Upper lobe of left lung (tissue), 6 donors: Measurements from ENCODE around the gene SLC4A4. TPM values are rescaled to one million over a fixed set of nuclear protein-coding genes. Genes with fewer than 3 reads are reported as not detected.

Experiments used
- ATAC-seq, 2 donors: fragments of 200-7000 bp; cut with Tn5 transposase; one replicate each; pipeline ENCODE4 v1.9.1; 2022; ENCODE audit warnings: mild to moderate bottlenecking in 2 of 2, moderate library complexity in 2 of 2; ENCODE audit not compliant: low FRiP score in 2 of 2
- DNase-seq, 2 donors: peaks; one replicate each; pipeline ENCODE4 v3.0.0-alpha.2; 2019 to 2020
- H3K27ac ChIP-seq, 4 donors: fragments of 200-600 bp; sonication (generic); one replicate each; pipeline ENCODE4 v1.5.1; 2016 to 2019
- H3K27me3 ChIP-seq, 4 donors: fragments of 200-600 bp; sonication (generic); one replicate each; pipeline ENCODE4 v1.5.1; 2017 to 2019
- H3K36me3 ChIP-seq, 4 donors: fragments of 200-600 bp; sonication (generic); one replicate each; pipeline ENCODE4 v1.5.1; 2016 to 2019
- H3K4me1 ChIP-seq, 4 donors: fragments of 200-600 bp; sonication (generic); one replicate each; pipeline ENCODE4 v1.5.1; 2018 to 2019
- H3K4me3 ChIP-seq, 4 donors: fragments of 200-600 bp; sonication (generic); one replicate each; pipeline ENCODE4 v1.5.1; 2017 to 2019; ENCODE audit warnings: mild to moderate bottlenecking in 2 of 4, moderate library complexity in 1 of 4
- H3K9me3 ChIP-seq, 4 donors: fragments of 200-600 bp; sonication (generic); one replicate each; pipeline ENCODE4 v1.5.1; 2018 to 2019
- CTCF ChIP-seq, 6 experiments: fragments of 450-650 bp in 4 of 6; fragments of 200-600 bp in 2 of 6; sonication (generic) in 2 of 6; IDR thresholded peaks; one replicate each; pipeline ENCODE4 v1.5.1; 2016 to 2019; ENCODE audit warnings: antibody characterized with exemption in 6 of 6
- EP300 ChIP-seq, 4 donors: sonication (generic); formaldehyde crosslinking; IDR thresholded peaks; one replicate each; pipeline ENCODE4 v1.5.1; 2017; ENCODE audit warnings: antibody characterized with exemption in 4 of 4, control low read depth in 2 of 4
- POLR2A ChIP-seq, 4 donors: fragments of 450-650 bp; IDR thresholded peaks; one replicate each; pipeline ENCODE4 v1.5.1; 2016 to 2017; ENCODE audit warnings: antibody characterized with exemption in 4 of 4, mild to moderate bottlenecking in 2 of 4
- POLR2AphosphoS5 ChIP-seq, 2 donors: sonication (generic); formaldehyde crosslinking; IDR thresholded peaks; one replicate each; pipeline ENCODE4 v1.5.1; 2017; ENCODE audit warnings: antibody characterized with exemption in 2 of 2
- WGBS, 2 donors: methylation state at CpG; one replicate each; pipeline ENCODE4 v1.1.5; 2017 to 2018; 5-methylcytosine and 5-hydroxymethylcytosine counted together
- total RNA-seq, 6 donors: library from RNA; depleted of rRNA in 4 of 6; stranded (reverse); fragments of >200 nt in 4 of 6; gene quantifications; one replicate each; pipeline versions ENCODE4 v1.1.0 to v1.2.1, GENCODE V29; 2016 to 2021
- donor health status: DM: no; HTN: no; CAD: no; lungs with moderate emphysema.
- donor health status: DM: no; HTN: yes; CAD: no; lungs with severe emphysema.

Gene SLC4A4
- total RNA-seq, 6 donors from 2014 or later, result 9.2 to 31.4 (median 21.1) TPM

- no peak overlapping the region for H3K4me3 ChIP-seq
- ATAC-seq, result no peak
- H3K9me3 ChIP-seq, result no peaks in the 10 kb centered on the region
- no peaks in the 10 kb centered on the region for H3K4me1 ChIP-seq
- H3K27me3 ChIP-seq, result no peaks in the 10 kb centered on the region
- no peaks in the 10 kb centered on the region for H3K36me3 ChIP-seq
- no peak for DNase-seq
- WGBS, 2 donors, result 93 to 95% methylated on average over 2 of the region's 2 CpGs
- H3K27ac ChIP-seq, result no peak overlapping the region
- no peak for TF ChIP-seq POLR2AphosphoS5 (IDR thresholded peaks at IDR 0.05)
Observed at GRCh38 chr4:71474731-71475130, 135.9 kb downstream of the SLC4A4 start.

GRCh38 chr4:71476240-71476639, 137.4 kb downstream of the SLC4A4 start:
- 72 to 78% methylated on average over 3 of the region's 3 CpGs for WGBS, 2 donors
- DNase-seq (no peak), ATAC-seq (no peak)
- Histone ChIP-seq H3K9me3 (no peaks in the 10 kb centered on the region), H3K4me3 (no peak overlapping the region), H3K36me3 (no peaks in the 10 kb centered on the region), H3K4me1 (no peaks in the 10 kb centered on the region), H3K27ac (no peak overlapping the region), H3K27me3 (no peaks in the 10 kb centered on the region)
- TF ChIP-seq EP300 (IDR thresholded peaks at IDR 0.05) (no peak), POLR2AphosphoS5 (IDR thresholded peaks at IDR 0.05) (no peak), POLR2A (IDR thresholded peaks at IDR 0.05) (no peak), CTCF (IDR thresholded peaks at IDR 0.05) (no peak)

- no peak overlapping the region for H3K27ac ChIP-seq
- H3K36me3 ChIP-seq, result no peaks in the 10 kb centered on the region
- H3K9me3 ChIP-seq, result no peaks in the 10 kb centered on the region
- ATAC-seq (no peak), DNase-seq (no peak)
- no peaks in the 10 kb centered on the region for H3K4me1 ChIP-seq
- H3K27me3 ChIP-seq, result no peaks in the 10 kb centered on the region
- no peak overlapping the region for H3K4me3 ChIP-seq
- WGBS, 2 donors, result 63 to 65% methylated on average over 4 of the region's 4 CpGs
- TF ChIP-seq CTCF (IDR thresholded peaks at IDR 0.05), result no peak
- TF ChIP-seq POLR2A (IDR thresholded peaks at IDR 0.05), result no peak
- TF ChIP-seq POLR2AphosphoS5 (IDR thresholded peaks at IDR 0.05), result no peak
- no peak for TF ChIP-seq EP300 (IDR thresholded peaks at IDR 0.05)
Observed at GRCh38 chr4:71486550-71487343, 147.9 kb downstream of the SLC4A4 start.

- Histone ChIP-seq H3K9me3 (no peaks in the 10 kb centered on the region), H3K36me3 (no peaks in the 10 kb centered on the region), H3K4me3 (no peak overlapping the region), H3K4me1 (no peaks in the 10 kb centered on the region), H3K27me3 (no peaks in the 10 kb centered on the region), H3K27ac (no peak overlapping the region)
- TF ChIP-seq CTCF (IDR thresholded peaks at IDR 0.05), result no peak
- no peak for TF ChIP-seq EP300 (IDR thresholded peaks at IDR 0.05)
- TF ChIP-seq POLR2AphosphoS5 (IDR thresholded peaks at IDR 0.05), result no peak
- no peak for TF ChIP-seq POLR2A (IDR thresholded peaks at IDR 0.05)
- WGBS, 2 donors, result 69 to 70% methylated on average over 4 of the region's 4 CpGs
- no peak for DNase-seq
- ATAC-seq, result no peak
Observed at GRCh38 chr4:71487344-71487920, 148.6 kb downstream of the SLC4A4 start.

- ATAC-seq, result no peak
- TF ChIP-seq CTCF (IDR thresholded peaks at IDR 0.05), result no peak
- TF ChIP-seq EP300 (IDR thresholded peaks at IDR 0.05), result no peak
- no peak for TF ChIP-seq POLR2AphosphoS5 (IDR thresholded peaks at IDR 0.05)
- no peak for TF ChIP-seq POLR2A (IDR thresholded peaks at IDR 0.05)
- Histone ChIP-seq H3K9me3 (no peaks in the 10 kb centered on the region), H3K27me3 (no peaks in the 10 kb centered on the region), H3K36me3 (no peaks in the 10 kb centered on the region), H3K27ac (no peak overlapping the region), H3K4me1 (no peaks in the 10 kb centered on the region), H3K4me3 (no peak overlapping the region)
- WGBS, 2 donors, result 77 to 96% methylated on average over 1 of the region's 1 CpG
- DNase-seq, result no peak
Observed at GRCh38 chr4:71494539-71494938, 155.7 kb downstream of the SLC4A4 start.
